GM23338 (cell line): ENCODE data around the gene DCTN2.

Experiments used
- EZH2 ChIP-seq: fragments of 200-600 bp; sonication (generic); IDR thresholded peaks from one replicate; pipeline ENCODE4 v1.8.0; 2017; ENCODE audit warnings: antibody characterized with exemption, mild to moderate bottlenecking, low read depth; ENCODE audit not compliant: unreplicated experiment
- EZH2phosphoT487 ChIP-seq: fragments of 200-600 bp; sonication (generic); IDR thresholded peaks from one replicate; pipeline ENCODE4 v1.8.1; 2018; ENCODE audit warnings: antibody characterized with exemption; ENCODE audit not compliant: unreplicated experiment
- TF ChIP-seq, protein P1 (sequence below): IDR thresholded peaks from one replicate; pipeline ENCODE4 v1.6.1; 2018; ENCODE audit warnings: antibody characterized with exemption; ENCODE audit not compliant: unreplicated experiment
- TF ChIP-seq, protein P2 (sequence below), 2 experiments: fragments of 200-600 bp in 1 of 2; sonication (generic) in 1 of 2; conservative IDR thresholded peaks; 2 replicates each; pipeline versions ENCODE4 v1.5.1 to v1.6.1; 2016 to 2017; ENCODE audit warnings: antibody characterized with exemption in 2 of 2, low read depth in 2 of 2, mild to moderate bottlenecking in 2 of 2, moderate library complexity in 1 of 2

DNA sequence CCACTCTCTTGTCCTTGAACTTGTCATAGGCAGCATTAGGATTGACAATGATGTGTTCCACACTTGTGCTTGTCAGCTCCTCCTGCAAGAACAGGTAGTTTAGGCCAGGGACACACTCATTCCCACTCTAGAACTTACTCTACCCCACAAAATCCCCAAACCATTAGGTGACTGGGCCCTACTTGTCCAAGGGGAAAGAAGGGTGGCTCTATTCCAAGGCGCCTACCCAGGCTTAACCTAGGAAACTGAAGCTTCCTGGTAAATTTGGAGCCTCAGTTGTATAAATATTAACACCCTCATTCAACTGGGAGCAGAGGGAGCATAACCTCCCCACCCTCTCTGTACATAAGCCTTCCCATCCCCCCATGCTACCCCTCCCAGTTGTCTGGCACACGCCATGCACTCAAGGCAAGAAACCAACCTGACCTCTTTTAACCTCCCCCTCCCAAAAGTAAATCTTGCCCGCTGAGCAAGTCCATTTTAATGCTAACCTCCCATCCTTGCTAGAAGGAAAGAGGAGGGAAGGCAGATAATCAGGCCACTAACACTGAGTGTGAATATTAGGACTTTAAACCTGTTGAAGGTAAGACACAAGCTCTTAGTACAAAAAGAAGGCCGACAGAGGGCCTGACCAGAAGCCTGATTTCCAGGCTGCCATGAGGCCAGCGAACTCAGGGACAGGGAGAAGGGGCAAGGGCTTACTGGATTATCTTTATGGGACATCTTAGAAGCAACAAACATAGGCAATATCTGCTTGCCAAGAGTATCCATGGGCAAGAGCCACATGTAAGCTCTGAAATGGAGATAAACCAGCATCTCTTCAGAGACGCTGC, 11.0 kb downstream of the DCTN2 start:
- TF ChIP-seq, protein P1, sequence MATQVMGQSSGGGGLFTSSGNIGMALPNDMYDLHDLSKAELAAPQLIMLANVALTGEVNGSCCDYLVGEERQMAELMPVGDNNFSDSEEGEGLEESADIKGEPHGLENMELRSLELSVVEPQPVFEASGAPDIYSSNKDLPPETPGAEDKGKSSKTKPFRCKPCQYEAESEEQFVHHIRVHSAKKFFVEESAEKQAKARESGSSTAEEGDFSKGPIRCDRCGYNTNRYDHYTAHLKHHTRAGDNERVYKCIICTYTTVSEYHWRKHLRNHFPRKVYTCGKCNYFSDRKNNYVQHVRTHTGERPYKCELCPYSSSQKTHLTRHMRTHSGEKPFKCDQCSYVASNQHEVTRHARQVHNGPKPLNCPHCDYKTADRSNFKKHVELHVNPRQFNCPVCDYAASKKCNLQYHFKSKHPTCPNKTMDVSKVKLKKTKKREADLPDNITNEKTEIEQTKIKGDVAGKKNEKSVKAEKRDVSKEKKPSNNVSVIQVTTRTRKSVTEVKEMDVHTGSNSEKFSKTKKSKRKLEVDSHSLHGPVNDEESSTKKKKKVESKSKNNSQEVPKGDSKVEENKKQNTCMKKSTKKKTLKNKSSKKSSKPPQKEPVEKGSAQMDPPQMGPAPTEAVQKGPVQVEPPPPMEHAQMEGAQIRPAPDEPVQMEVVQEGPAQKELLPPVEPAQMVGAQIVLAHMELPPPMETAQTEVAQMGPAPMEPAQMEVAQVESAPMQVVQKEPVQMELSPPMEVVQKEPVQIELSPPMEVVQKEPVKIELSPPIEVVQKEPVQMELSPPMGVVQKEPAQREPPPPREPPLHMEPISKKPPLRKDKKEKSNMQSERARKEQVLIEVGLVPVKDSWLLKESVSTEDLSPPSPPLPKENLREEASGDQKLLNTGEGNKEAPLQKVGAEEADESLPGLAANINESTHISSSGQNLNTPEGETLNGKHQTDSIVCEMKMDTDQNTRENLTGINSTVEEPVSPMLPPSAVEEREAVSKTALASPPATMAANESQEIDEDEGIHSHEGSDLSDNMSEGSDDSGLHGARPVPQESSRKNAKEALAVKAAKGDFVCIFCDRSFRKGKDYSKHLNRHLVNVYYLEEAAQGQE: no peak
- TF ChIP-seq EZH2phosphoT487 (no peak), EZH2 (no peak)
- TF ChIP-seq, protein P2, sequence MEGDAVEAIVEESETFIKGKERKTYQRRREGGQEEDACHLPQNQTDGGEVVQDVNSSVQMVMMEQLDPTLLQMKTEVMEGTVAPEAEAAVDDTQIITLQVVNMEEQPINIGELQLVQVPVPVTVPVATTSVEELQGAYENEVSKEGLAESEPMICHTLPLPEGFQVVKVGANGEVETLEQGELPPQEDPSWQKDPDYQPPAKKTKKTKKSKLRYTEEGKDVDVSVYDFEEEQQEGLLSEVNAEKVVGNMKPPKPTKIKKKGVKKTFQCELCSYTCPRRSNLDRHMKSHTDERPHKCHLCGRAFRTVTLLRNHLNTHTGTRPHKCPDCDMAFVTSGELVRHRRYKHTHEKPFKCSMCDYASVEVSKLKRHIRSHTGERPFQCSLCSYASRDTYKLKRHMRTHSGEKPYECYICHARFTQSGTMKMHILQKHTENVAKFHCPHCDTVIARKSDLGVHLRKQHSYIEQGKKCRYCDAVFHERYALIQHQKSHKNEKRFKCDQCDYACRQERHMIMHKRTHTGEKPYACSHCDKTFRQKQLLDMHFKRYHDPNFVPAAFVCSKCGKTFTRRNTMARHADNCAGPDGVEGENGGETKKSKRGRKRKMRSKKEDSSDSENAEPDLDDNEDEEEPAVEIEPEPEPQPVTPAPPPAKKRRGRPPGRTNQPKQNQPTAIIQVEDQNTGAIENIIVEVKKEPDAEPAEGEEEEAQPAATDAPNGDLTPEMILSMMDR (conservative IDR thresholded peaks at IDR 0.05; ENCODE audit: low read depth in 2 of 2): no peak
